ENCODE results near the gene SMIM35. TPM values are rescaled to one million over a fixed set of nuclear protein-coding genes. Genes with fewer than 3 reads are reported as not detected.

Gene SMIM35
- total RNA-seq, 1 experiment from 2014 or later, result not detected

GRCh38 chr11:117980720-117981119, 106.0 kb downstream of the SMIM35 start:
- Mint-ChIP-seq H3K27me3 (ENCODE audit: low read depth) (peaks cover 23% of the 10 kb centered on the region), H3K27ac (no peak overlapping the region), H3K9me3 (peaks cover 4% of the 10 kb centered on the region; the same call in 1 of the 2 replicates), H3K4me1 (peaks cover 6% of the 10 kb centered on the region), H3K36me3 (no peaks in the 10 kb centered on the region), H3K4me3 (no peak overlapping the region)
- no peak for ATAC-seq
- POLR2A ChIA-PET, result no interaction called here
- CTCF ChIA-PET, result no interaction called here
- DNase-seq (ENCODE audit: low spot score), result no peak
- TF ChIP-seq SP1 (CRISPR knock-in tag; conservative IDR thresholded peaks at IDR 0.05) (no peak), ZNF317 (CRISPR knock-in tag; IDR thresholded peaks at IDR 0.05; ENCODE audit: borderline replicate concordance, low read depth) (no peak), PRDM15 (CRISPR knock-in tag; IDR thresholded peaks at IDR 0.05) (no peak), ATF6 (CRISPR knock-in tag; IDR thresholded peaks at IDR 0.05) (no peak), ZNF396 (CRISPR knock-in tag; IDR thresholded peaks at IDR 0.05; ENCODE audit: borderline replicate concordance) (no peak), TP53 (CRISPR knock-in tag; IDR thresholded peaks at IDR 0.05) (no peak), RELA (CRISPR knock-in tag; IDR thresholded peaks at IDR 0.05; ENCODE audit: borderline replicate concordance) (no peak), RORB (CRISPR knock-in tag; IDR thresholded peaks at IDR 0.05) (no peak), ZNF425 (CRISPR knock-in tag; conservative IDR thresholded peaks at IDR 0.05) (no peak), ARID4B (CRISPR knock-in tag; IDR thresholded peaks at IDR 0.05; ENCODE audit: borderline replicate concordance) (no peak), CREB1 (CRISPR knock-in tag; IDR thresholded peaks at IDR 0.05) (no peak), CREM (CRISPR knock-in tag; IDR thresholded peaks at IDR 0.05) (no peak), USF2 (CRISPR knock-in tag; IDR thresholded peaks at IDR 0.05) (no peak), MYBL2 (CRISPR knock-in tag; IDR thresholded peaks at IDR 0.05) (no peak), OVOL2 (CRISPR knock-in tag; IDR thresholded peaks at IDR 0.05; ENCODE audit: borderline replicate concordance) (no peak), ZNF219 (CRISPR knock-in tag; IDR thresholded peaks at IDR 0.05; ENCODE audit: borderline replicate concordance) (no peak), NR1H2 (CRISPR knock-in tag; IDR thresholded peaks at IDR 0.05) (no peak), FOXP4 (CRISPR knock-in tag; IDR thresholded peaks at IDR 0.05) (no peak), ZNF416 (CRISPR knock-in tag; IDR thresholded peaks at IDR 0.05) (no peak)
